Heart right ventricle (tissue), 16 donors: ENCODE results near the gene PPM1F. TPM values are rescaled to one million over a fixed set of nuclear protein-coding genes. Genes with fewer than 3 reads are reported as not detected.

ENCODE experiments used
- ATAC-seq, 8 donors: fragments of 200-7000 bp; cut with Tn5 transposase; one replicate each; pipeline ENCODE4 v1.9.1; 2020; ENCODE audit warnings: mild to moderate bottlenecking in 8 of 8, moderate library complexity in 8 of 8, moderate number of reproducible peaks in 1 of 8
- DNase-seq, 2 donors: peaks; one replicate each; pipeline ENCODE4 v3.0.0-alpha.2; 2020
- H3K27ac ChIP-seq, 10 donors: fragments of 200-600 bp; sonication (generic) in 2 of 10; one replicate each; pipeline versions ENCODE4 v1.5.0 to v1.8.0; 2020 to 2022; ENCODE audit warnings: mild to moderate bottlenecking in 3 of 10
- H3K27me3 ChIP-seq, 7 donors: fragments of 200-600 bp; one replicate each; pipeline ENCODE4 v1.8.0; 2021 to 2022; ENCODE audit warnings: mild to moderate bottlenecking in 2 of 7
- H3K36me3 ChIP-seq, 9 donors: fragments of 200-600 bp; sonication (generic) in 1 of 9; one replicate each; pipeline versions ENCODE4 v1.5.0 to v1.8.0; 2020 to 2022; ENCODE audit warnings: mild to moderate bottlenecking in 2 of 9
- H3K4me1 ChIP-seq, 9 donors: fragments of 200-600 bp; sonication (generic) in 1 of 9; one replicate each; pipeline versions ENCODE4 v1.5.0 to v1.8.0; 2020 to 2022; ENCODE audit warnings: mild to moderate bottlenecking in 4 of 9
- H3K4me3 ChIP-seq, 10 donors: fragments of 200-600 bp; sonication (generic) in 2 of 10; one replicate each; pipeline versions ENCODE4 v1.5.0 to v1.8.0; 2020 to 2022; ENCODE audit warnings: mild to moderate bottlenecking in 7 of 10, moderate library complexity in 2 of 10
- H3K9me3 ChIP-seq, 11 donors: fragments of 200-600 bp in 10 of 11; sonication (generic) in 2 of 11; one replicate each; pipeline versions ENCODE4 v1.5.0 to v1.8.0; 2013 to 2022; ENCODE audit warnings: mild to moderate bottlenecking in 2 of 11, control low read depth in 1 of 11, moderate library complexity in 1 of 11
- WGBS, 2 donors: extraction: QIAGEN DNeasy Blood & Tissue Kit; methylation state at CpG; one replicate each; pipeline ENCODE4 v1.1.7; 2013; ENCODE audit warnings: inconsistent platforms in 1 of 2; 5-methylcytosine and 5-hydroxymethylcytosine counted together
- intact Hi-C, 10 donors: fragments of 100-400 bp; cut with DNase I; formaldehyde crosslinking; loops; one replicate each; pipeline versions ENCODE4 v1.11.1 to v1.14.2; 2022
- polyA plus RNA-seq, 2 donors: library from polyadenylated mRNA; stranded (reverse); fragments of 200-250 nt; gene quantifications; one replicate each; pipeline ENCODE4 v1.2.3, GENCODE V29; 2013
- total RNA-seq, 10 donors: library from RNA; stranded (reverse); fragmentation: NEBNext Ultra II Directional in 3 of 10; extraction: Animal tissue kit (Norgen Biotek cat#: 25700) in 3 of 10; gene quantifications; one replicate each; pipeline versions ENCODE4 v1.2.1 to v1.2.4, GENCODE V29; 2021 to 2023
- TF ChIP-seq, protein P1 (sequence below), 9 donors: fragments of 200-600 bp; sonication (generic) in 2 of 9; IDR thresholded peaks; one replicate each; pipeline versions ENCODE4 v1.5.0 to v1.8.0; 2021 to 2022; ENCODE audit warnings: antibody characterized with exemption in 9 of 9, mild to moderate bottlenecking in 5 of 9, moderate library complexity in 1 of 9
- donor health status: Arrhythmogenic right ventricular cardiomyopathy.
- donor health status: ischemic (EF 13 %, LVEDD 7.1; RV severe dilation, severe dysfunction).
- donor health status: healthy with polysubstance abuse.
- donor health status: DM: no; HTN: yes; CAD: no.
- donor health status: DM: no; HTN: no; CAD: no.
- donor health status: ischemic (EF 25% LVEDD 6.9; RV normal size, moderate dysfunction).
- donor health status: ischemic (EF 25% LVEDD 5.7; RV mildly dilated, moderate dysfunction).
- donor health status: healthy.
- donor health status: DM: yes; HTN: yes; CAD: no.
- donor health status: Ischemic cardiomyopathy.
- donor health status: ischemic (EF 35%, LVEDD 5.7; RV mildly dilated, moderate dysfunction).
- donor health status: nonischemic (EF 11% LVEDD 7.7; RV severe dilation, severe dysfunction).
- donor health status: DM: yes; HTN: yes; CAD: no.
- donor health status: PGD.
- donor health status: ischemic (EF 29% LVEDD 5.4; RV normal size, mild dysfunction).
- donor health status: nonischemic (EF 23%, LVEDD 6.1; RV moderate dilation, normal function).

PPM1F gene
- total and polyA plus RNA-seq, 12 donors, result 11.8 to 31.4 (median 18.1) TPM

DNA sequence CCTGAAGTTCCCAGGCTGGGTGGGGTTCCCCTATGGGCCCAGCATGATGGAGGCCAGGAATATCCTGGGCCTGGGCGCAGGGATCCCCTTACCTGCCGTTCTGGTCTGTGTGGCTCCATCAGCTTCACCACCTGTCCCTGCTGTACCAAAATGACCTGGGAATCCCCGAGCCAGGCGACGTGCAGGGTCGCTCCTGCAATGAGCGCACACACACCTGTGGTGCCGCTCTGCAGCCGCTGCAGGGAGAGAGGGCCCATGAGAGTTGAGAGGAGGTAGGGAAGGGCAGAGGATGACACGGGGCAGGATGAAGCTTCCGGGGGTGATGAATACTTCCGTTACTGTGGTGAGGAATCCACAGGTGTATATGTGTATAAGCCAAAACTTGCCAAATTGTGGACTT, 21.6 kb downstream of the PPM1F start:
- Histone ChIP-seq H3K4me3 (no peak overlapping the region), H3K4me1 (peaks cover 0 to 18% (median 8%) of the 10 kb centered on the region in 9 donors), H3K27me3 (no peaks in the 10 kb centered on the region), H3K27ac (no peak overlapping the region), H3K36me3 (peaks cover 3 to 99% (median 57%) of the 10 kb centered on the region in 9 donors), H3K9me3 (no peaks in the 10 kb centered on the region)
- ATAC-seq (no peak), DNase-seq (no peak)
- 94% methylated on average over 12 of the region's 12 CpGs for WGBS, 2 donors
- TF ChIP-seq, protein P1, sequence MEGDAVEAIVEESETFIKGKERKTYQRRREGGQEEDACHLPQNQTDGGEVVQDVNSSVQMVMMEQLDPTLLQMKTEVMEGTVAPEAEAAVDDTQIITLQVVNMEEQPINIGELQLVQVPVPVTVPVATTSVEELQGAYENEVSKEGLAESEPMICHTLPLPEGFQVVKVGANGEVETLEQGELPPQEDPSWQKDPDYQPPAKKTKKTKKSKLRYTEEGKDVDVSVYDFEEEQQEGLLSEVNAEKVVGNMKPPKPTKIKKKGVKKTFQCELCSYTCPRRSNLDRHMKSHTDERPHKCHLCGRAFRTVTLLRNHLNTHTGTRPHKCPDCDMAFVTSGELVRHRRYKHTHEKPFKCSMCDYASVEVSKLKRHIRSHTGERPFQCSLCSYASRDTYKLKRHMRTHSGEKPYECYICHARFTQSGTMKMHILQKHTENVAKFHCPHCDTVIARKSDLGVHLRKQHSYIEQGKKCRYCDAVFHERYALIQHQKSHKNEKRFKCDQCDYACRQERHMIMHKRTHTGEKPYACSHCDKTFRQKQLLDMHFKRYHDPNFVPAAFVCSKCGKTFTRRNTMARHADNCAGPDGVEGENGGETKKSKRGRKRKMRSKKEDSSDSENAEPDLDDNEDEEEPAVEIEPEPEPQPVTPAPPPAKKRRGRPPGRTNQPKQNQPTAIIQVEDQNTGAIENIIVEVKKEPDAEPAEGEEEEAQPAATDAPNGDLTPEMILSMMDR (IDR thresholded peaks at IDR 0.05), result no peak
- intact Hi-C loops, result loop anchor here in 6 of 10 donors (10.0 kb wide), 2 partner anchors 66 to 156 kb away; partner anchors contain the start of gene MAPK1 (in 2 of the 6)

DNA sequence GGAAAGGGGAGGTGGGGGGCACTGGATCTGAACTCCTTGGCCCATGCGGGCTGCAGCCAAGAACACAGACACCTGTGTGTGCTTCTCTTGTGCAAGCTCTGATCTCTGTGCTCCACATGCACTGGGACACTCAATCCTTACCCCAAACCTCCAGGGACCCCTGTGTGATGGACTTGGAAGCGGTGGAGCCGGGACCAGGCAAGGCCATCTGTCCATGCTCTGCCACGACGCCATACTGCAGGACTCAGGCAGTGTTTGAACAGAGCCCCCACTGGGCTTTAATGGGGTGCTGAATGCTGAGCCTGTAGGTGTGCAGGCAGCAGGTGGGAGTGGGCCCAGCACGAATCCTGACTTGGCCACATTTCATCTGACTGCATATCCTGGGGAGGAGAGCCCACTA, 23.4 kb downstream of the PPM1F start:
- Histone ChIP-seq H3K36me3 (peaks cover 3 to 99% (median 57%) of the 10 kb centered on the region in 9 donors), H3K27ac (no peak overlapping the region), H3K4me1 (peaks cover 0 to 10% (median 0%) of the 10 kb centered on the region in 9 donors), H3K27me3 (no peaks in the 10 kb centered on the region), H3K9me3 (no peaks in the 10 kb centered on the region), H3K4me3 (no peak overlapping the region)
- ATAC-seq (no peak), DNase-seq (no peak)
- TF ChIP-seq, protein P1 (IDR thresholded peaks at IDR 0.05), result no peak
- intact Hi-C loops, result no loop called here
- WGBS, 2 donors, result 90 to 95% methylated on average over 6 of the region's 6 CpGs

DNA sequence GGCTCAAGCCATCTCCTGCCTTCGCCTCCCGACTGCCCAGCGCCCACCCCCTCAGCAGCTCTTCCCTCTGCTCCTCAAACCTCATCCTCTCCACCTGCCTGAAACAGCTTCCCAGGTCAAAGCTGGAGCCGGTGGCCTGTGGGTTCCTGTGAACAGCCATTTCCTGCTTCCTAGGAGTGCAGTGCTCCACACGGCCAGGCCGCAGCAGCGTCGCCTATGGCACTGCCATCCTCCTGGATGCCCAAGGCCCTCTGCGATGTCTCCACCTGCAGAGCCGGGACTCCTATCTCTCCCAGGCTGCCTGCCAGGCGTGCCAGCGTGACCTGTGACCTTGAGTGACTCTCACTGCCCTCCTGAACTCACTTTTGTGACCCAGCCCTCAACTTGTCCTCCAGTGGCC, 24.6 kb downstream of the PPM1F start:
- WGBS, 2 donors, result 72 to 80% methylated on average over 12 of the region's 12 CpGs
- peaks cover 3 to 99% (median 56%) of the 10 kb centered on the region in 9 donors for H3K36me3 ChIP-seq
- H3K9me3 ChIP-seq, result no peaks in the 10 kb centered on the region
- DNase-seq (no peak), ATAC-seq (no peak)
- no peak overlapping the region for H3K27ac ChIP-seq
- H3K4me3 ChIP-seq, result no peak overlapping the region
- H3K4me1 ChIP-seq, result peaks cover 0 to 10% (median 0%) of the 10 kb centered on the region in 9 donors
- no peaks in the 10 kb centered on the region for H3K27me3 ChIP-seq
- intact Hi-C loops, result no loop called here
- TF ChIP-seq, protein P1 (IDR thresholded peaks at IDR 0.05), result no peak

DNA sequence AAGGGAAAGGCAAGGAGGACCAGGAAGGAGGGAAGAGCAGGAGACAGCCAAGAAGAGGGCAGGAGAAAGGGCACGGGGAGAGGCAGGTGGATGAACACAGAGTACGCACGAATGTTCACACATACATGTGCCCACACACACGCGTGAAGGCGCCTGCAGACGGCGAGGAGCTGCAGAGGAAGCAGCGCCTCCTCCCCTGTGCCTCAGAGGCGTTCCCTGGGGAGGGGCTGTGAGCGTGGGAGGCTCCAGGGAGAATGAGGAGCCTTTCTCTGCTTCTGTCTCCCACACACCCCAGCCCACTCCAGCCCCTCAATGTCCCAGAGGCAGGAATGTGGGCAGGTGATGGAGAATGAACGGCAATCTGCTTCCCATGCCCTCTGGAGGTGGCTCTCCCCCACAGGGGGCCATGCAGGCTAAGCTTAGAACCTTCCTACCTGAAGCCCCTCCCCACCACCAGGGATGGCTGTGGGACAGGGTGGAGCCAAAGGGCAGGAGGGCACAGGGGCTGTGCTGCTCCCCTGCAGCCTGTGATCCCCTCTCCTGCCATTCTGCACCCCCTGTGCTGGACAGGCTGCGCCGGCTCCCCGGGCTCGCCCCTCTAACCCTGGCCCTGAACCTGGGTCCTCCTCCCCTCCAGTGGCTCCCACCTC, 25.3 kb downstream of the PPM1F start:
- H3K27me3 ChIP-seq, result no peaks in the 10 kb centered on the region
- peaks cover 0 to 10% (median 0%) of the 10 kb centered on the region in 9 donors for H3K4me1 ChIP-seq
- H3K27ac ChIP-seq, result no peak overlapping the region
- intact Hi-C loops, result no loop called here
- H3K36me3 ChIP-seq, result peaks cover 0 to 99% (median 53%) of the 10 kb centered on the region in 9 donors
- TF ChIP-seq, protein P1 (IDR thresholded peaks at IDR 0.05), result no peak
- no peaks in the 10 kb centered on the region for H3K9me3 ChIP-seq
- DNase-seq, result no peak
- H3K4me3 ChIP-seq, result no peak overlapping the region
- 78 to 82% methylated on average over 16 of the region's 16 CpGs for WGBS, 2 donors
- ATAC-seq, result peak in 2 of 8 donors; percentile 5 to 9
